ENCODE measurements around the gene PTPRN2.

DNA sequence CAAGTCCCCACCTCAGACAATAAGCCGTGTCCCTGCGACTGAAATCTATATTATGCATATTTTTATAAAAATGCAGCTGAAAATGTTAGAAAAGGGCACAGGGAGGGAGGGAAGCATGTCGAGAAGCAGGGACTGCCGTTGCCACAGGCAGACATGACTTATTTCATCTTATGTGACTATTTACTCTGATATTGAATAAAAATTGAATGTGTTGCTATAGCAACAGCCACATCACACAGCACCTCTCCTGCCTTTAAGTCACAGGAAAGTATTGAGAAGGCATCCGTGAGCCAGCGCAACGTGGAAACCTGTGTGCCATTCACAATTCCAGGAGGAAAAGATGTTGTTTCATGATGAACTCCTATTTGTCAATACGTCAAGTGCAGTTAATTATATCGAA is 701.4 kb downstream of the PTPRN2 start:
- TF ChIP-seq EZH2 (IDR thresholded peaks at IDR 0.05; ENCODE audit: low read depth): no peak
- TF ChIP-seq, protein P1, sequence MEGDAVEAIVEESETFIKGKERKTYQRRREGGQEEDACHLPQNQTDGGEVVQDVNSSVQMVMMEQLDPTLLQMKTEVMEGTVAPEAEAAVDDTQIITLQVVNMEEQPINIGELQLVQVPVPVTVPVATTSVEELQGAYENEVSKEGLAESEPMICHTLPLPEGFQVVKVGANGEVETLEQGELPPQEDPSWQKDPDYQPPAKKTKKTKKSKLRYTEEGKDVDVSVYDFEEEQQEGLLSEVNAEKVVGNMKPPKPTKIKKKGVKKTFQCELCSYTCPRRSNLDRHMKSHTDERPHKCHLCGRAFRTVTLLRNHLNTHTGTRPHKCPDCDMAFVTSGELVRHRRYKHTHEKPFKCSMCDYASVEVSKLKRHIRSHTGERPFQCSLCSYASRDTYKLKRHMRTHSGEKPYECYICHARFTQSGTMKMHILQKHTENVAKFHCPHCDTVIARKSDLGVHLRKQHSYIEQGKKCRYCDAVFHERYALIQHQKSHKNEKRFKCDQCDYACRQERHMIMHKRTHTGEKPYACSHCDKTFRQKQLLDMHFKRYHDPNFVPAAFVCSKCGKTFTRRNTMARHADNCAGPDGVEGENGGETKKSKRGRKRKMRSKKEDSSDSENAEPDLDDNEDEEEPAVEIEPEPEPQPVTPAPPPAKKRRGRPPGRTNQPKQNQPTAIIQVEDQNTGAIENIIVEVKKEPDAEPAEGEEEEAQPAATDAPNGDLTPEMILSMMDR (conservative IDR thresholded peaks at IDR 0.05): no peak

All from PC-9 (cell line).